OCI-LY1 (cell line): ENCODE measurements around the gene PRR11.
"Not testable (repeated sequence)": the region's sequence is repeated elsewhere in the genome, so short reads cannot be mapped to it uniquely, and the experiment has no call there.

Experiments used
- H2AFZ ChIP-seq: fragments of 200-600 bp; sonication (generic), shearing (Covaris generic); 2 replicates; pipeline ENCODE4 v1.6.0; 2014; ENCODE audit warnings: antibody characterized with exemption, mild to moderate bottlenecking, low read length
- H3F3A ChIP-seq: fragments of 200-600 bp; sonication (generic), shearing (Covaris generic); 2 replicates; pipeline ENCODE4 v1.6.0; 2014; ENCODE audit warnings: mild to moderate bottlenecking, antibody characterized with exemption, low read length, moderate library complexity; ENCODE audit not compliant: insufficient read depth
- H3K27ac ChIP-seq: fragments of 200-600 bp; sonication (generic); 2 replicates; pipeline ENCODE4 v1.5.1; 2014; ENCODE audit warnings: low read length, mixed run types, mild to moderate bottlenecking, low read depth; ENCODE audit not compliant: poor library complexity, severe bottlenecking
- H3K27me3 ChIP-seq: fragments of 200-600 bp; sonication (generic); 2 replicates; pipeline ENCODE4 v1.6.0; 2014; ENCODE audit warnings: antibody characterized with exemption, mild to moderate bottlenecking, low read length, moderate library complexity; ENCODE audit not compliant: insufficient read depth
- H3K36me3 ChIP-seq: fragments of 200-600 bp; sonication (generic); 2 replicates; pipeline ENCODE4 v1.6.1; 2014; ENCODE audit warnings: mild to moderate bottlenecking, antibody characterized with exemption, low read length, moderate library complexity, mixed read lengths; ENCODE audit not compliant: insufficient read depth
- H3K4me1 ChIP-seq: fragments of 200-600 bp; sonication (generic); 2 replicates; pipeline ENCODE4 v1.5.1; 2014; ENCODE audit warnings: mild to moderate bottlenecking, low read length, moderate library complexity; ENCODE audit not compliant: insufficient read depth, severe bottlenecking
- H3K4me2 ChIP-seq: fragments of 200-600 bp; sonication (generic), shearing (Covaris generic); 2 replicates; pipeline ENCODE4 v1.6.1; 2014; ENCODE audit warnings: low read length
- H3K4me3 ChIP-seq: fragments of 200-600 bp; sonication (generic); 2 replicates; pipeline ENCODE4 v1.5.1; 2014; ENCODE audit warnings: low read length, low read depth, mild to moderate bottlenecking, mixed read lengths; ENCODE audit not compliant: poor library complexity, severe bottlenecking
- H3K79me2 ChIP-seq: fragments of 200-600 bp; shearing (Covaris generic); 2 replicates; pipeline ENCODE4 v1.6.1; 2016; ENCODE audit warnings: mixed run types, low read length, mixed read lengths; ENCODE audit not compliant: insufficient read depth
- H3K9ac ChIP-seq: fragments of 200-600 bp; sonication (generic), shearing (Covaris generic); 2 replicates; pipeline ENCODE4 v1.6.1; 2014; ENCODE audit warnings: mild to moderate bottlenecking, low read length, mixed read lengths
- H3K9me2 ChIP-seq: fragments of 200-600 bp; sonication (generic), shearing (Covaris generic); 2 replicates; pipeline ENCODE4 v1.6.1; 2014; ENCODE audit warnings: low read depth, mild to moderate bottlenecking, low read length, mixed read lengths
- H3K9me3 ChIP-seq: fragments of 200-600 bp; shearing (Covaris generic); 2 replicates; pipeline ENCODE4 v1.6.1; 2014; ENCODE audit warnings: low read length, mixed read lengths
- H4K20me1 ChIP-seq: fragments of 200-600 bp; sonication (generic), shearing (Covaris generic); 2 replicates; pipeline ENCODE4 v1.6.0; 2016; ENCODE audit warnings: mild to moderate bottlenecking, low read length; ENCODE audit not compliant: insufficient read depth
- EZH2 ChIP-seq: fragments of 200-600 bp; sonication (generic), shearing (Covaris generic); IDR thresholded peaks from 2 replicates; pipeline ENCODE4 v1.8.0; 2017; ENCODE audit warnings: borderline replicate concordance, mixed run types, mild to moderate bottlenecking, antibody characterized with exemption, low read length, moderate library complexity, mixed read lengths
- TF ChIP-seq, protein P1 (sequence below): fragments of 200-600 bp; sonication (generic), shearing (Covaris generic); IDR thresholded peaks from 2 replicates; pipeline ENCODE4 v1.5.1; 2017; ENCODE audit warnings: mild to moderate bottlenecking, antibody characterized with exemption, low read length, moderate library complexity, mixed read lengths

The PRR11 gene

DNA sequence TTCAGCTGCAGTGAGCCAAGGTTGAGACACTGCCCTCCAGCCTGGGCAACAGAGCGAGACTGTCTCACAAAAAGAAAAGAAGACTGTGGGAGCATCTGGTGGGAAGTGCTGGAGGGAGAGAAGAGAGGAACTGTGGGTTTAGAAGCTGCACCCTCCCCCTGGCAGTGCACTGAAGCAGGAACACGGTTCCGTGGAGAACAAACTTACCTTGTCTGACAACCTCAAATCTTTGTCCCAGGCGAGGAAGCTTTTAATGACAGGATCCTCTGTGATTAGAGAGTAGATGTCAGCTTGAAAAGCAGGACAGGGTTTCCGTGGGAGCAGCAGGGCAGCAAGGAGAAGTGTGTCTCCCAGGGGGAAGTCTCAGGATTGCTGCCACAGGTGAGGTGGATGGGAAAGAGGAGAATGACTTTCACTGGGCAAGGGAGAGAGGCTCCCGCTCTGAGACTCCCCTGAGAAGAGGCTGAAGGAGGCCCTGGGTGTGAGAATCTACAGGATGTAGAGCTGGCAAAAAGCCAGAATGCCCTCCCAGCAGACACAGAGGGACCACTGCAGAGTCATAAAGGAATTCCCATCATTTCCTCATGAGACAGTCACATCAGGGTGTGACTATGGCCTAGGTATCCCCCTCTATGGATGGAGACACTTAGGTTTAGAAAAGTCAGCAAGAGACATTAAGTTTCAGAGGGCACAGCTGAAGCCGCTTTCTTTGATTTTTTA, 22.9 kb downstream of the PRR11 start:
- H3K4me1 ChIP-seq, result no peaks in the 10 kb centered on the region
- peaks cover 34% of the 10 kb centered on the region for H3K36me3 ChIP-seq
- no peaks in the 10 kb centered on the region for H3K79me2 ChIP-seq

DNA sequence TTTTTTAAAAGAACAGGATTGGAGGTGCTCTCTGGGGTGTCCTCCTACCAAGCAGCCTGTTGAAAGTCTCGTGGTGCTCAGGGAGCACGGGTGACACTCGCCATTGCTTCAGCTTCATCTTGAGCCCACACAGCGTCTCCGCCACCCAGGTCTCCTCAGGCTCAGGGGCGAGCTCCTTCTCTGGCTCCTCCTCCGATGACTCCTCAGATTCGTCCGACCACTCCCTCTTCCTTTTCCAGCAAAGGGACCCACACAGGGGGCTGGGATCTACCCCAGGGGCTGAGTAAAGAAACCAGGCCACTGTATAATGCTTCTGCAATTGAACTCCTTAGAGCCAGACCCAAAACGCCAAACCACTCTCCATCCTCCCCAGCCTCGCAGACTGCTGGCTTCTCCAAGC, 24.1 kb downstream of the PRR11 start:
- H3K79me2 ChIP-seq, H3K27ac ChIP-seq, H3K4me3 ChIP-seq, H4K20me1 ChIP-seq, H3K9me3 ChIP-seq, H3K4me2 ChIP-seq, H2AFZ ChIP-seq, H3K9ac ChIP-seq, H3K4me1 ChIP-seq, H3K27me3 ChIP-seq, H3F3A ChIP-seq, H3K9me2 ChIP-seq: not testable (repeated sequence)
- H3K36me3 ChIP-seq, result peaks cover 22% of the 10 kb centered on the region

More for the DNA sequence above, 22.9 kb downstream of the PRR11 start:
- TF ChIP-seq, protein P1, sequence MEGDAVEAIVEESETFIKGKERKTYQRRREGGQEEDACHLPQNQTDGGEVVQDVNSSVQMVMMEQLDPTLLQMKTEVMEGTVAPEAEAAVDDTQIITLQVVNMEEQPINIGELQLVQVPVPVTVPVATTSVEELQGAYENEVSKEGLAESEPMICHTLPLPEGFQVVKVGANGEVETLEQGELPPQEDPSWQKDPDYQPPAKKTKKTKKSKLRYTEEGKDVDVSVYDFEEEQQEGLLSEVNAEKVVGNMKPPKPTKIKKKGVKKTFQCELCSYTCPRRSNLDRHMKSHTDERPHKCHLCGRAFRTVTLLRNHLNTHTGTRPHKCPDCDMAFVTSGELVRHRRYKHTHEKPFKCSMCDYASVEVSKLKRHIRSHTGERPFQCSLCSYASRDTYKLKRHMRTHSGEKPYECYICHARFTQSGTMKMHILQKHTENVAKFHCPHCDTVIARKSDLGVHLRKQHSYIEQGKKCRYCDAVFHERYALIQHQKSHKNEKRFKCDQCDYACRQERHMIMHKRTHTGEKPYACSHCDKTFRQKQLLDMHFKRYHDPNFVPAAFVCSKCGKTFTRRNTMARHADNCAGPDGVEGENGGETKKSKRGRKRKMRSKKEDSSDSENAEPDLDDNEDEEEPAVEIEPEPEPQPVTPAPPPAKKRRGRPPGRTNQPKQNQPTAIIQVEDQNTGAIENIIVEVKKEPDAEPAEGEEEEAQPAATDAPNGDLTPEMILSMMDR, result no peak
- TF ChIP-seq EZH2, result no peak
- Histone ChIP-seq H3K9me2 (no peaks in the 10 kb centered on the region), H3K9me3 (no peaks in the 10 kb centered on the region), H3K4me3 (no peak overlapping the region), H4K20me1 (no peaks in the 10 kb centered on the region), H2AFZ (no peak overlapping the region), H3K4me2 (no peak overlapping the region), H3K27ac (no peak overlapping the region), H3F3A (no peaks in the 10 kb centered on the region), H3K9ac (no peak overlapping the region), H3K27me3 (no peaks in the 10 kb centered on the region)

DNA sequence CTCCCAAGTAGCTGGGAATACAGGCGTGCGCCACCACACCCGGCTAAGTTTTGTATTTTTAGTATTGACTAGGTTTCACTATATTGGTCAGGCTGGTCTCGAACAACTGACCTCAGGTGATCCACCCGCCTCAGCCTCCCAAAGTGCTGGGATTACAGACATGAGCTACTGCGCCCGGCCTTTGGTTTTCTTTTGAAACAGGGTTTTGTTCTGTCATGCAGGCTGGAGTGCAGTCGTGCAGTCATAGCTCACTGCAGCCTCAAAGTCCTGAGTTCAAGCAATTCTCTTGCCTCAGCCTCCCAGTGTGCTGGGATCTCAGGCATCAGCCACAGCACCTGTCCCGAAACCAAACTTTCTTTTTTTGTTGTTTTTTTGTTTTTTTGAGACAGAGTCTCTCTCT, 25.1 kb downstream of the PRR11 start:
- no peak overlapping the region for H3K4me2 ChIP-seq
- no peak overlapping the region for H2AFZ ChIP-seq
- no peaks in the 10 kb centered on the region for H3K4me1 ChIP-seq
- no peak overlapping the region for H3K4me3 ChIP-seq
- H3K27me3 ChIP-seq, result no peaks in the 10 kb centered on the region
- no peaks in the 10 kb centered on the region for H3K9me3 ChIP-seq
- peaks cover 21% of the 10 kb centered on the region for H3K36me3 ChIP-seq
- no peaks in the 10 kb centered on the region for H3F3A ChIP-seq
- no peaks in the 10 kb centered on the region for H3K79me2 ChIP-seq
- no peak overlapping the region for H3K27ac ChIP-seq
- no peak overlapping the region for H3K9ac ChIP-seq
- no peaks in the 10 kb centered on the region for H4K20me1 ChIP-seq
- TF ChIP-seq, protein P1, result no peak
- TF ChIP-seq EZH2, result no peak
- no peaks in the 10 kb centered on the region for H3K9me2 ChIP-seq

DNA sequence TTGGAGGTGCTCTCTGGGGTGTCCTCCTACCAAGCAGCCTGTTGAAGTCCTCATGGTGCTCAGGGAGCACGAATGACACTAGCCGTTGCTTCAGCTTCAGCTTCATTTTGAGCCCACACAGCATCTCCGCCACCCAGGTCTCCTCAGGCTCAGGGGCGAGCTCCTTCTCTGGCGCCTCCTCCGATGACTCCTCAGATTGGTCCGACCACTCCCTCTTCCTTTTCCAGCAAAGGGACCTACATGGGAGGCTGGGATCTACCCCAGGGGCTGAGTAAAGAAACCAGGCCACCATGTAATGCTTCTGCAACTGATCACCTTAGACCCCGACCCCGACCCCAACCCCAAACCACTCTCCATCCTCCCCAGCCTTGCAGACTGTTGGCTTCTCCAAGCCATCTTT, 25.9 kb downstream of the PRR11 start:
- no peak for TF ChIP-seq EZH2
- TF ChIP-seq, protein P1, result no peak
- H3K27me3 ChIP-seq, result no peaks in the 10 kb centered on the region
- no peak overlapping the region for H3K4me3 ChIP-seq
- H3K9me2 ChIP-seq, result no peaks in the 10 kb centered on the region
- H3K27ac ChIP-seq, result no peak overlapping the region
- H3K4me1 ChIP-seq, result no peaks in the 10 kb centered on the region
- H3K9ac ChIP-seq, result no peak overlapping the region
- no peaks in the 10 kb centered on the region for H3F3A ChIP-seq
- peaks cover 24% of the 10 kb centered on the region for H3K36me3 ChIP-seq
- H3K79me2 ChIP-seq, result no peaks in the 10 kb centered on the region
- H2AFZ ChIP-seq, result no peak overlapping the region
- H3K4me2 ChIP-seq, result no peak overlapping the region
- H4K20me1 ChIP-seq, result no peaks in the 10 kb centered on the region
- H3K9me3 ChIP-seq, result no peaks in the 10 kb centered on the region
